SU-DHL-6 (cell line): ENCODE data around the gene RNASEH2C.
"Not testable (repeated sequence)": the region's sequence is repeated elsewhere in the genome, so short reads cannot be mapped to it uniquely, and the experiment has no call there.

Experiments used
- H2AFZ ChIP-seq: fragments of 200-600 bp; sonication (generic); 2 replicates; pipeline ENCODE4 v1.6.1; 2014; ENCODE audit warnings: low read depth, mild to moderate bottlenecking, moderate library complexity, mixed read lengths, antibody characterized with exemption, low read length; ENCODE audit not compliant: severe bottlenecking
- H3F3A ChIP-seq: fragments of 200-600 bp; shearing (Covaris generic); 2 replicates; pipeline ENCODE4 v1.6.0; 2016; ENCODE audit warnings: antibody characterized with exemption, mild to moderate bottlenecking; ENCODE audit not compliant: insufficient read depth
- H3K27ac ChIP-seq: fragments of 200-600 bp; sonication (generic); 2 replicates; pipeline ENCODE4 v1.5.1; 2016; ENCODE audit warnings: low read depth, mild to moderate bottlenecking, low read length, moderate library complexity, mixed read lengths
- H3K27me3 ChIP-seq: fragments of 200-600 bp; sonication (generic), shearing (Covaris generic); 2 replicates; pipeline ENCODE4 v1.6.0; 2014; ENCODE audit warnings: mild to moderate bottlenecking, low read length
- H3K36me3 ChIP-seq: fragments of 200-600 bp; sonication (generic); 2 replicates; pipeline ENCODE4 v1.6.1; 2014; ENCODE audit warnings: mild to moderate bottlenecking, low read length, mixed read lengths
- H3K4me2 ChIP-seq: fragments of 300-600, 200-600 bp; shearing (Covaris generic), sonication (generic); 2 replicates; pipeline ENCODE4 v1.6.0; 2014; ENCODE audit warnings: low read length, low read depth, mild to moderate bottlenecking; ENCODE audit not compliant: poor library complexity, severe bottlenecking
- H3K4me3 ChIP-seq: fragments of 200-600 bp; sonication (generic); 2 replicates; pipeline ENCODE4 v1.5.1; 2014; ENCODE audit warnings: antibody characterized with exemption, low read length, mild to moderate bottlenecking, mixed read lengths; ENCODE audit not compliant: insufficient read depth, poor library complexity, severe bottlenecking
- H3K79me2 ChIP-seq: fragments of 200-600 bp; sonication (generic); 2 replicates; pipeline ENCODE4 v1.6.1; 2014; ENCODE audit warnings: mild to moderate bottlenecking, low read length, moderate library complexity; ENCODE audit not compliant: insufficient read depth
- H3K9ac ChIP-seq: fragments of 200-600 bp; sonication (generic); 2 replicates; pipeline ENCODE4 v1.7.0; 2014; ENCODE audit warnings: mild to moderate bottlenecking, low read length
- H3K9me2 ChIP-seq: fragments of 200-600 bp; sonication (generic); replicated peaks from 2 replicates; pipeline ENCODE4 v1.6.1; 2014; ENCODE audit warnings: low read length; ENCODE audit not compliant: insufficient read depth
- H3K9me3 ChIP-seq: fragments of 200-600 bp; sonication (generic); 2 replicates; pipeline ENCODE4 v1.6.1; 2014; ENCODE audit warnings: low read length, mixed read lengths; ENCODE audit not compliant: insufficient read depth
- H4K20me1 ChIP-seq: fragments of 200-600 bp; sonication (generic); 2 replicates; pipeline ENCODE4 v1.6.1; 2014; ENCODE audit warnings: low read depth, mild to moderate bottlenecking, antibody characterized with exemption, low read length, moderate library complexity, mixed read lengths
- CTCF ChIP-seq: fragments of 200-600 bp; sonication (generic); IDR thresholded peaks from one replicate; pipeline ENCODE4 v1.5.1; 2017; ENCODE audit warnings: antibody characterized with exemption, mild to moderate bottlenecking, low read length, moderate library complexity; ENCODE audit not compliant: insufficient read depth, poor library complexity, severe bottlenecking
- EZH2phosphoT487 ChIP-seq: fragments of 200-600 bp; sonication (generic), shearing (Covaris generic); conservative IDR thresholded peaks from 2 replicates; pipeline ENCODE4 v1.6.1; 2018; ENCODE audit warnings: mild to moderate bottlenecking, antibody characterized with exemption, low read length, moderate library complexity, mixed read lengths

RNASEH2C gene

GRCh38 chr11:65764434-65764833 is 43.8 kb upstream of the RNASEH2C start:
- TF ChIP-seq EZH2phosphoT487 (no peak), CTCF (no peak)
- no peaks in the 10 kb centered on the region for H3F3A ChIP-seq
- no peak overlapping the region for H3K27ac ChIP-seq
- H2AFZ ChIP-seq = no peak overlapping the region
- no peaks in the 10 kb centered on the region for H4K20me1 ChIP-seq
- no peaks in the 10 kb centered on the region for H3K79me2 ChIP-seq
- H3K9me3 ChIP-seq = no peaks in the 10 kb centered on the region
- H3K9ac ChIP-seq = no peak overlapping the region
- H3K27me3 ChIP-seq = no peaks in the 10 kb centered on the region
- no peaks in the 10 kb centered on the region for H3K36me3 ChIP-seq
- H3K4me3 ChIP-seq = no peak overlapping the region
- H3K4me2 ChIP-seq = no peak overlapping the region
- H3K9me2 ChIP-seq = no peaks in the 10 kb centered on the region

GRCh38 chr11:65762816-65763215 is 42.2 kb upstream of the RNASEH2C start:
- not testable (repeated sequence) for H3K4me2 ChIP-seq, H3K4me3 ChIP-seq, H3K9ac ChIP-seq, H3K9me2 ChIP-seq, H3K79me2 ChIP-seq, H3K9me3 ChIP-seq, H3K36me3 ChIP-seq, H3K27me3 ChIP-seq, H4K20me1 ChIP-seq, H3F3A ChIP-seq, H2AFZ ChIP-seq, H3K27ac ChIP-seq

- H3K36me3 ChIP-seq, H2AFZ ChIP-seq, H3K79me2 ChIP-seq, H3F3A ChIP-seq, H3K4me2 ChIP-seq, H3K4me3 ChIP-seq, H3K9ac ChIP-seq, H3K27me3 ChIP-seq, H3K27ac ChIP-seq, H4K20me1 ChIP-seq, H3K9me3 ChIP-seq, H3K9me2 ChIP-seq: not testable (repeated sequence)
Observed at GRCh38 chr11:65762169-65762568, 41.6 kb upstream of the RNASEH2C start.

GRCh38 chr11:65745049-65745448 is 24.5 kb upstream of the RNASEH2C start:
- Histone ChIP-seq H3K79me2 (no peaks in the 10 kb centered on the region), H3K27ac (no peak overlapping the region), H3K9me3 (no peaks in the 10 kb centered on the region), H3K9ac (no peak overlapping the region), H3K9me2 (no peaks in the 10 kb centered on the region), H3K36me3 (no peaks in the 10 kb centered on the region), H3K27me3 (no peaks in the 10 kb centered on the region), H3F3A (no peaks in the 10 kb centered on the region), H4K20me1 (no peaks in the 10 kb centered on the region), H2AFZ (no peak overlapping the region), H3K4me2 (no peak overlapping the region), H3K4me3 (no peak overlapping the region)
- no peak for TF ChIP-seq CTCF
- TF ChIP-seq EZH2phosphoT487 = no peak
